ENCODE data around the gene SLC28A3. TPM values are rescaled to one million over a fixed set of nuclear protein-coding genes. Genes with fewer than 3 reads are reported as not detected.

SLC28A3 gene
- total RNA-seq, 1 donor from 2014 or later = 0.15 TPM

DNA sequence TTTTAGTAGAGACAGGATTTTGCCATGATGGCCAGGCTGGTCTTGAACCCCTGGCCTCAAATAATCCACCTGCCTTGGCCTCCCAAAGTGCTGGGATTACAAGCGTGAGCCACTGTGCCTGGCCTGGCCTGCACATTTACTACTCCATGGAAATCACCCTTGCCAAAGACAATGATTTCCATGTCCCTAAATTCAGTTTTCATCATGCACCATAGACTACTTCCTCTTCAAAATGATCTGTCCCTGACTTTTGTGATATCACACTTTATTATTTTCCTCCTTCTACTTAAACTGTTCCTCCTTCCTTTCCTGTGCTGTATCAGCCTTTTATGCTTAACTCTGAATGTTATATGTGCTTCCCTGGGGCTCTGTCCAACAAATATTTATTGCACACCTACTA, 20.3 kb downstream of the SLC28A3 start:
- Histone ChIP-seq H3K27ac (no peak overlapping the region), H3K4me1 (peaks cover 6% of the 10 kb centered on the region), H3K4me3 (no peak overlapping the region), H3K9me3 (no peaks in the 10 kb centered on the region), H3K36me3 (no peaks in the 10 kb centered on the region), H3K27me3 (ENCODE audit: low read depth) (no peaks in the 10 kb centered on the region)
- DNase-seq (no peak), ATAC-seq (no peak)
- TF ChIP-seq, protein P1, sequence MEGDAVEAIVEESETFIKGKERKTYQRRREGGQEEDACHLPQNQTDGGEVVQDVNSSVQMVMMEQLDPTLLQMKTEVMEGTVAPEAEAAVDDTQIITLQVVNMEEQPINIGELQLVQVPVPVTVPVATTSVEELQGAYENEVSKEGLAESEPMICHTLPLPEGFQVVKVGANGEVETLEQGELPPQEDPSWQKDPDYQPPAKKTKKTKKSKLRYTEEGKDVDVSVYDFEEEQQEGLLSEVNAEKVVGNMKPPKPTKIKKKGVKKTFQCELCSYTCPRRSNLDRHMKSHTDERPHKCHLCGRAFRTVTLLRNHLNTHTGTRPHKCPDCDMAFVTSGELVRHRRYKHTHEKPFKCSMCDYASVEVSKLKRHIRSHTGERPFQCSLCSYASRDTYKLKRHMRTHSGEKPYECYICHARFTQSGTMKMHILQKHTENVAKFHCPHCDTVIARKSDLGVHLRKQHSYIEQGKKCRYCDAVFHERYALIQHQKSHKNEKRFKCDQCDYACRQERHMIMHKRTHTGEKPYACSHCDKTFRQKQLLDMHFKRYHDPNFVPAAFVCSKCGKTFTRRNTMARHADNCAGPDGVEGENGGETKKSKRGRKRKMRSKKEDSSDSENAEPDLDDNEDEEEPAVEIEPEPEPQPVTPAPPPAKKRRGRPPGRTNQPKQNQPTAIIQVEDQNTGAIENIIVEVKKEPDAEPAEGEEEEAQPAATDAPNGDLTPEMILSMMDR (IDR thresholded peaks at IDR 0.05) = no peak
- intact Hi-C loops (cut with DNase I) = no loop called here

DNA sequence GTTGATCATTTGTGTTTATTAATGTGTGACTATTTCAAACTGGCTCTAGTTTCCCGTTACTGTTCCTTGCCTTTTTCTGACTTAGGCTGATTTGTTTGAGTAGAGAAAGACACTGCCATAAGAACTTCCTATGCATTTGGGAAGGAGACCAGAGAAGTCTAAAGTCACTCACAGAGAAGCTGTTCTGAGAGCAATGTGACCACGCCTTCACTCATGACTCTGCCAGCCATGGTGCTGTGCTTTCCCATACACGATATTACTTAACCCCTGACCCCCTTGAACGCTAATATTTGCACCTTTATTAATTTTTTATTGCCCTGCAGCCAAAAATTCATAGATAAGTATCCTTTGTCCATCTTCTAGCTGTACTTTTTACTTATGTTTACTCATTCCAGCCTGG, 20.9 kb downstream of the SLC28A3 start:
- Histone ChIP-seq H3K9me3 (no peaks in the 10 kb centered on the region), H3K4me3 (no peak overlapping the region), H3K36me3 (no peaks in the 10 kb centered on the region), H3K27me3 (ENCODE audit: low read depth) (no peaks in the 10 kb centered on the region), H3K27ac (no peak overlapping the region), H3K4me1 (peaks cover 6% of the 10 kb centered on the region)
- no peak for ATAC-seq
- DNase-seq = no peak
- intact Hi-C loops (cut with DNase I) = no loop called here
- TF ChIP-seq, protein P1 (IDR thresholded peaks at IDR 0.05) = no peak

DNA sequence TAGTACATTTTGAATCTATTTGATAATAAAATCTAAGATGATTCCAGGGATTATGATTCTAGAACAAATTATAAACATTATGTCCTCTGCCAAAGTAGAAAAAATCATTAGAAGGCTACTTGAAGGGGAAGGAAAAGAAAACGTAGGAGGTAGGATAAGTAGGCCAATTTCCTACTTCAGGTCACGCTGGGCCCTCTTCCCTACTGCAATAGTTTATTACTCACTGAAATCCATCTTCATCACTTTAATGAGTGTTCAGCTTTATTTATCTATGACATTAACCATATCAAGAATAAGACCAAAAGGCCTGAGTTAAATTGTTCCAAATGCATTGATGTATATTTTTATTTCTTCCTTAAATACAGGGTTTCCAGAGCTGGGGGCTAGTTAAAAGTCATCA, 21.6 kb downstream of the SLC28A3 start:
- H3K9me3 ChIP-seq = no peaks in the 10 kb centered on the region
- H3K27ac ChIP-seq = no peak overlapping the region
- ATAC-seq = no peak
- H3K4me3 ChIP-seq = no peak overlapping the region
- no peaks in the 10 kb centered on the region for H3K36me3 ChIP-seq
- intact Hi-C loops (cut with DNase I) = no loop called here
- H3K27me3 ChIP-seq (ENCODE audit: low read depth) = no peaks in the 10 kb centered on the region
- TF ChIP-seq, protein P1 (IDR thresholded peaks at IDR 0.05) = no peak
- DNase-seq = no peak
- peaks cover 6% of the 10 kb centered on the region for H3K4me1 ChIP-seq

DNA sequence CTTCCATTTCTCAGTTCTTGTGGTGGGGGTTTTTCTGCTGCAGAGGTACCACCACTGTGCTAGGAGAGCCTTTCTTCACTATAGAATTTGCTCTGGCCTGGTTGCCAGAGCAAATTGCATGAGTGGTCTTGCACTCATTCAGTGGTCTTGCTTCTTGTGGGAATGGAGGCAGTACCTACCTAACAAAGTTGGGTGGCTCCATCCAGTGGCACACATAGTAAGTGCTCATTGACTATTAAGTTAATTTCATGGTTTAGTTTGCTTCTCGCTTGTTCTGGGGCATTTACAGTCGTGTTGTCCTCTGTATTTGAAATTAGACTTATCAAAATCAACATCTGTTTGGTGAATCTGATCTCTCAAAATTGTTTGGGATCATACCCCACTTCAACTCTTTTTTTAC, 23.0 kb downstream of the SLC28A3 start:
- no peak for ATAC-seq
- Histone ChIP-seq H3K27me3 (ENCODE audit: low read depth) (no peaks in the 10 kb centered on the region), H3K4me3 (no peak overlapping the region), H3K4me1 (no peaks in the 10 kb centered on the region), H3K36me3 (no peaks in the 10 kb centered on the region), H3K27ac (no peak overlapping the region), H3K9me3 (no peaks in the 10 kb centered on the region)
- TF ChIP-seq, protein P1 (IDR thresholded peaks at IDR 0.05) = no peak
- DNase-seq = no peak
- intact Hi-C loops (cut with DNase I) = no loop called here

DNA sequence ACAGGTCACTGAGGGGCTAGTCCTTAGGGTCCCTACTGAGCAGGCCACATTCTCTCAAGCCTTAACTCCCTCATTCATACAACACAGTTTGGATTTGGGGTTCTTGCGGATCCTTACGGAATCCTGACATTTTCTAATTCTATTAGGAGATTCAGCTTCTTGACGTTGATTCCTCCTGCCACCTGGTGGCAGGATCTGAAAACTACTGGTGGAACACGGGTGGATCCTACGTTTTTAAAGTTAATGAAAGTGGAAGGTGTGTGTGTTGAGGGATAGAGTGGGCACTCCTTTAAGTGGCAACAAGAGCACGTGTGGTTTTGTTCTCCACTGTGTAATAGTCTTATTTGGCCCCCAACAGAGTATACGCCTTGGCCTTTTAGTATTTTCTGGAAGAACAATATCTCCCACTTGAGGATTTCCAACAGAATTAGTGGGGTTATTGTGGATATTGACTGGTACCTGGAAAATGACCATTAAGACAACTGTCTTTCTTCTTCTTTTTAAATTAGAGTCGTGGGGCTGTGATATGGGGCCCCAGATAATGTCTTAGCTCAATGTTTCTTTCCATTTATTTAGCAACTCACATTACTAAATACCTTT, 25.2 kb downstream of the SLC28A3 start:
- H3K4me1 ChIP-seq = peaks cover 7% of the 10 kb centered on the region
- TF ChIP-seq, protein P1 (IDR thresholded peaks at IDR 0.05) = peak; percentile 85
- H3K9me3 ChIP-seq = no peaks in the 10 kb centered on the region
- no peaks in the 10 kb centered on the region for H3K27me3 ChIP-seq (ENCODE audit: low read depth)
- no peaks in the 10 kb centered on the region for H3K36me3 ChIP-seq
- H3K4me3 ChIP-seq = no peak overlapping the region
- DNase-seq (no peak), ATAC-seq (peak; percentile 56 to 57)
- intact Hi-C loops (cut with DNase I) = no loop called here
- peak overlapping the region; percentile 24 for H3K27ac ChIP-seq

All from lower lobe of right lung (tissue), 2 donors.